ENCODE measurements around the gene COL4A2.

The COL4A2 gene

GRCh38 chr13:110373617-110374016, 66.5 kb downstream of the COL4A2 start:
- Histone ChIP-seq H2AFZ (ENCODE audit: low read length) (no peak overlapping the region), H3K9me2 (replicated peaks; ENCODE audit: low read depth, low read length) (no peaks in the 10 kb centered on the region), H3K9ac (ENCODE audit: low read depth, low read length, poor library complexity, severe bottlenecking) (no peak overlapping the region), H4K20me1 (ENCODE audit: insufficient read depth, low read length, poor library complexity, severe bottlenecking) (no peaks in the 10 kb centered on the region), H3K36me3 (ENCODE audit: insufficient read depth, low read length) (no peaks in the 10 kb centered on the region), H3F3A (ENCODE audit: low read depth) (no peaks in the 10 kb centered on the region), H3K27me3 (ENCODE audit: insufficient read depth, low read length, poor library complexity, severe bottlenecking) (no peaks in the 10 kb centered on the region), H3K79me2 (ENCODE audit: insufficient read depth, low read length) (no peaks in the 10 kb centered on the region), H3K4me2 (ENCODE audit: low read depth, low read length, poor library complexity, severe bottlenecking) (no peak overlapping the region), H3K9me3 (ENCODE audit: insufficient read depth, low read depth, low read length) (no peaks in the 10 kb centered on the region), H3K4me1 (ENCODE audit: insufficient read depth, low read length, poor library complexity, severe bottlenecking) (no peaks in the 10 kb centered on the region), H3K4me3 (ENCODE audit: low read length, poor library complexity, severe bottlenecking) (no peak overlapping the region)
- TF ChIP-seq CTCF (conservative IDR thresholded peaks at IDR 0.05; ENCODE audit: low read length): no peak
- TF ChIP-seq EZH2phosphoT487 (IDR thresholded peaks at IDR 0.05; ENCODE audit: borderline replicate concordance): no peak

- H3K27me3 ChIP-seq (ENCODE audit: insufficient read depth, low read length, poor library complexity, severe bottlenecking): no peaks in the 10 kb centered on the region
- H3K9ac ChIP-seq (ENCODE audit: low read depth, low read length, poor library complexity, severe bottlenecking): no peak overlapping the region
- H3K9me3 ChIP-seq (ENCODE audit: insufficient read depth, low read depth, low read length): no peaks in the 10 kb centered on the region
- no peak overlapping the region for H3K4me2 ChIP-seq (ENCODE audit: low read depth, low read length, poor library complexity, severe bottlenecking)
- H3K79me2 ChIP-seq (ENCODE audit: insufficient read depth, low read length): no peaks in the 10 kb centered on the region
- no peaks in the 10 kb centered on the region for H4K20me1 ChIP-seq (ENCODE audit: insufficient read depth, low read length, poor library complexity, severe bottlenecking)
- H3K9me2 ChIP-seq (replicated peaks; ENCODE audit: low read depth, low read length): no peaks in the 10 kb centered on the region
- H3K36me3 ChIP-seq (ENCODE audit: insufficient read depth, low read length): no peaks in the 10 kb centered on the region
- H2AFZ ChIP-seq (ENCODE audit: low read length): no peak overlapping the region
- TF ChIP-seq CTCF (conservative IDR thresholded peaks at IDR 0.05; ENCODE audit: low read length) (no peak), EZH2phosphoT487 (IDR thresholded peaks at IDR 0.05; ENCODE audit: borderline replicate concordance) (no peak)
- no peaks in the 10 kb centered on the region for H3K4me1 ChIP-seq (ENCODE audit: insufficient read depth, low read length, poor library complexity, severe bottlenecking)
- no peaks in the 10 kb centered on the region for H3F3A ChIP-seq (ENCODE audit: low read depth)
- H3K4me3 ChIP-seq (ENCODE audit: low read length, poor library complexity, severe bottlenecking): no peak overlapping the region
Measured at GRCh38 chr13:110374431-110375370, 67.6 kb downstream of the COL4A2 start.

- Histone ChIP-seq H3K4me2 (ENCODE audit: low read depth, low read length, poor library complexity, severe bottlenecking) (no peak overlapping the region), H3K9me3 (ENCODE audit: insufficient read depth, low read depth, low read length) (no peaks in the 10 kb centered on the region), H4K20me1 (ENCODE audit: insufficient read depth, low read length, poor library complexity, severe bottlenecking) (no peaks in the 10 kb centered on the region), H3K9me2 (replicated peaks; ENCODE audit: low read depth, low read length) (no peaks in the 10 kb centered on the region), H3F3A (ENCODE audit: low read depth) (no peaks in the 10 kb centered on the region), H3K27me3 (ENCODE audit: insufficient read depth, low read length, poor library complexity, severe bottlenecking) (no peaks in the 10 kb centered on the region), H3K36me3 (ENCODE audit: insufficient read depth, low read length) (no peaks in the 10 kb centered on the region), H3K4me1 (ENCODE audit: insufficient read depth, low read length, poor library complexity, severe bottlenecking) (no peaks in the 10 kb centered on the region), H2AFZ (ENCODE audit: low read length) (no peak overlapping the region), H3K9ac (ENCODE audit: low read depth, low read length, poor library complexity, severe bottlenecking) (no peak overlapping the region), H3K79me2 (ENCODE audit: insufficient read depth, low read length) (no peaks in the 10 kb centered on the region), H3K4me3 (ENCODE audit: low read length, poor library complexity, severe bottlenecking) (no peak overlapping the region)
- TF ChIP-seq EZH2phosphoT487 (IDR thresholded peaks at IDR 0.05; ENCODE audit: borderline replicate concordance): no peak
- TF ChIP-seq CTCF (conservative IDR thresholded peaks at IDR 0.05; ENCODE audit: low read length): no peak
Measured at GRCh38 chr13:110376120-110376519, 69.0 kb downstream of the COL4A2 start.
